ENCODE results near the gene CMTM6. TPM values are rescaled to one million over a fixed set of nuclear protein-coding genes. Genes with fewer than 3 reads are reported as not detected.

Gene CMTM6
- total RNA-seq, 2 donors from 2014 or later = 79.8 to 237 TPM

DNA sequence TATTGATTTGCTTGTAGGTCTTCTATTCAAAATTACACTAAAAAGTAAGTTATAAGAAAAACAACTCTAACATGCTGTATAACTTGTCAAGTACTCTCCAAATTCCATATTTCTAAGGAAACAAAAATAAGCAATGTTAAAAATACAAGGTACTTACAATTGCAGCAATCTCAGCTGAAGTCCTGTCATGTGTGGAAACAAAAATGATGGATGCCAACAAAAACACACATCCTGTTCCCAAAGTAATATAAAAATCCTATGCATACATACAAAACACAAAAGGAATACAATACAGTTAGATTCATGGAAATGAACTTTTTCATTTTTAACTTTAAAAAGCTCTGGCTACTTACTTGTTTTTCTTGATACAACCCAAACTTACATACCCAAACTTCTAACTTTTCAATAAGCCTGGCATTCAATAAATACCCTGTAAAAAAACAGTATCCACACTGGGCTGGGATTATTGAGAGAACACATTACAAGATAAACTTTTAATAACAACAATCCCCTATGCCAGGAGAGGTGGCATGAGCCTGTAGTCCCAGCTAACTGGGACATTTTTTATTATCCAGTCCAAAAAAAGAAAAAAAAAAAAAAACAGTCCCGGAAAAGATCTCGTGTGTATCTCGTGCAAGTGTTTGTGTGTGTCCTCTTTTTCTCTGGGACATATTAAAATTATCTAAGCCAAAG is 14.7 kb downstream of the CMTM6 start:
- Histone ChIP-seq H3K27me3 (replicated peaks; ENCODE audit: insufficient read depth) (no peaks in the 10 kb centered on the region), H3K4me1 (replicated peaks) (no peaks in the 10 kb centered on the region), H3K9me3 (no peaks in the 10 kb centered on the region), H3K27ac (no peak overlapping the region), H3K36me3 (no peaks in the 10 kb centered on the region), H3K4me3 (no peak overlapping the region)
- intact Hi-C loops (cut with DNase I) = no loop called here
- TF ChIP-seq, protein P1, sequence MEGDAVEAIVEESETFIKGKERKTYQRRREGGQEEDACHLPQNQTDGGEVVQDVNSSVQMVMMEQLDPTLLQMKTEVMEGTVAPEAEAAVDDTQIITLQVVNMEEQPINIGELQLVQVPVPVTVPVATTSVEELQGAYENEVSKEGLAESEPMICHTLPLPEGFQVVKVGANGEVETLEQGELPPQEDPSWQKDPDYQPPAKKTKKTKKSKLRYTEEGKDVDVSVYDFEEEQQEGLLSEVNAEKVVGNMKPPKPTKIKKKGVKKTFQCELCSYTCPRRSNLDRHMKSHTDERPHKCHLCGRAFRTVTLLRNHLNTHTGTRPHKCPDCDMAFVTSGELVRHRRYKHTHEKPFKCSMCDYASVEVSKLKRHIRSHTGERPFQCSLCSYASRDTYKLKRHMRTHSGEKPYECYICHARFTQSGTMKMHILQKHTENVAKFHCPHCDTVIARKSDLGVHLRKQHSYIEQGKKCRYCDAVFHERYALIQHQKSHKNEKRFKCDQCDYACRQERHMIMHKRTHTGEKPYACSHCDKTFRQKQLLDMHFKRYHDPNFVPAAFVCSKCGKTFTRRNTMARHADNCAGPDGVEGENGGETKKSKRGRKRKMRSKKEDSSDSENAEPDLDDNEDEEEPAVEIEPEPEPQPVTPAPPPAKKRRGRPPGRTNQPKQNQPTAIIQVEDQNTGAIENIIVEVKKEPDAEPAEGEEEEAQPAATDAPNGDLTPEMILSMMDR (IDR thresholded peaks at IDR 0.05) = no peak
- TF ChIP-seq POLR2AphosphoS5 (IDR thresholded peaks at IDR 0.05) = no peak
- TF ChIP-seq POLR2A (IDR thresholded peaks at IDR 0.05) = no peak
- 60% methylated on average over 3 of the region's 3 CpGs for WGBS
- DNase-seq (ENCODE audit: low spot score) = no peak

DNA sequence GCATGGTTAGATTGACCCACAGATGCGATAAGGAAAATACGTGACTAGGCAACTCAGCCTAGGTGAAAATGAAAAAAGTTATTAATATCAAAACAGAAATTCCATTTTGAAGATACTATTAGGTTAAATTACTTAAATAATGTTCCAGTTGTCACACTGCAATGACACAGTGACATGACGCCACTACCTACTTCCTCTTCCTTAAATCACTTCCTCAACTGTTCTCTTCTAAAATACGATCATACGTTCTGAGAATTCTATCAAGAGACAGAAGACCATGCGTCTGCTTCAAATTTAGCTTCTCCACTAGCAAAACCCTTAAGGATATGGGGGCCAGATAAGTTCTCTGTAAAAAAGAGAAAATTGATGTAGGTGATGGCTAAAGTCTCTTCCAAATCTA is 18.2 kb downstream of the CMTM6 start:
- no peaks in the 10 kb centered on the region for H3K9me3 ChIP-seq
- TF ChIP-seq POLR2AphosphoS5 (IDR thresholded peaks at IDR 0.05) (no peak), POLR2A (IDR thresholded peaks at IDR 0.05) (no peak)
- TF ChIP-seq, protein P1 (IDR thresholded peaks at IDR 0.05) = no peak
- no peaks in the 10 kb centered on the region for H3K4me1 ChIP-seq (replicated peaks)
- intact Hi-C loops (cut with DNase I) = no loop called here
- no peak overlapping the region for H3K27ac ChIP-seq
- no peaks in the 10 kb centered on the region for H3K27me3 ChIP-seq (replicated peaks; ENCODE audit: insufficient read depth)
- DNase-seq (ENCODE audit: low spot score) = no peak
- H3K4me3 ChIP-seq = no peak overlapping the region
- 89% methylated on average over 6 of the region's 6 CpGs for WGBS
- H3K36me3 ChIP-seq = no peaks in the 10 kb centered on the region

DNA sequence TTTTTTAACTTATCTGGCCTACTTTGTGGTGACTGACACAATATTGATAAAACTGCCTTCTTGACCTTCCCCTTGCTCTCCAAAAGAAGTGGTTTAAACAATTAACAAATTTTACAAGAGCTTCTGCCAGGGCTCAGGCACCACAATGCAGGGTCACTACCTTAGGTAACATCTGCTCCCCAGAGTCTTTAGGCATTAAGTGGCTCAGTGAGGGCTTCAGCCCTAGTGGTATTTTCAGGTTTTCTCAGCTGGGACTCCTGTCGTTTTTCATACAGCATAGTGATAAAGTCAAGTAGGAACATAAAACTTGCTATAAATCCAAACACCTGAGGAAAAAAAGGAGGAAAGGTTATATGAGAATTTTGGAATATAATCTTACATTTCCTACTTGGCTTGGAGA is 18.9 kb downstream of the CMTM6 start:
- no peaks in the 10 kb centered on the region for H3K36me3 ChIP-seq

DNA sequence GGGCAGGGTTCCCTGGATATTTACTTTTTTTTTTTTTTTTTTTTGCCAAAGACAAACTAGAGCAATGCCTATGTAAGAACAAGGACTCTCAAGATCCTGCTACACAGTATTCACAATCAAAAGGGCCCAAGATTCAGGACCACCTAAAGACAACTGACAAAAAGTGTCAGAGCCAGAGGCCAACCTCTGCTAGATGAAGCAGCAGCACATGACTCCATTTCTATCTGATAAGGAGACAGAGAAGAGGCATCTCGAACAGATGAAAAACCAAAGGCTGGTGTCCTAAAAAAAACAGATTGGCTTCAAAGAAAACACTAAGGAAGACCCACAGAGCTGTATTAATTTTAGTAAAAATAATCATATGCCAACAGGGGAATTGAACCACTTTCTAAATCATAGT is 20.0 kb downstream of the CMTM6 start:
- intact Hi-C loops (cut with DNase I) = no loop called here
- WGBS = 88% methylated on average over 1 of the region's 1 CpG
- no peak for TF ChIP-seq POLR2A (IDR thresholded peaks at IDR 0.05)
- no peak for TF ChIP-seq POLR2AphosphoS5 (IDR thresholded peaks at IDR 0.05)
- TF ChIP-seq, protein P1 (IDR thresholded peaks at IDR 0.05) = no peak
- Histone ChIP-seq H3K9me3 (no peaks in the 10 kb centered on the region), H3K36me3 (no peaks in the 10 kb centered on the region), H3K27me3 (replicated peaks; ENCODE audit: insufficient read depth) (no peaks in the 10 kb centered on the region), H3K4me1 (replicated peaks) (no peaks in the 10 kb centered on the region), H3K4me3 (no peak overlapping the region), H3K27ac (no peak overlapping the region)
- no peak for DNase-seq (ENCODE audit: low spot score)

More for the DNA sequence above, 18.9 kb downstream of the CMTM6 start:
- TF ChIP-seq POLR2AphosphoS5 (IDR thresholded peaks at IDR 0.05) (no peak), POLR2A (IDR thresholded peaks at IDR 0.05) (no peak)
- TF ChIP-seq, protein P1 (IDR thresholded peaks at IDR 0.05) = no peak
- 33% methylated on average over 1 of the region's 1 CpG for WGBS
- H3K4me1 ChIP-seq (replicated peaks) = no peaks in the 10 kb centered on the region
- intact Hi-C loops (cut with DNase I) = no loop called here
- no peaks in the 10 kb centered on the region for H3K27me3 ChIP-seq (replicated peaks; ENCODE audit: insufficient read depth)
- DNase-seq (ENCODE audit: low spot score) = no peak
- no peaks in the 10 kb centered on the region for H3K9me3 ChIP-seq
- H3K27ac ChIP-seq = no peak overlapping the region
- H3K4me3 ChIP-seq = no peak overlapping the region

Measured in prostate gland (tissue), 2 donors.